K562 (cell line): ENCODE measurements around the gene GCN1. TPM values are rescaled to one million over a fixed set of nuclear protein-coding genes. Genes with fewer than 3 reads are reported as not detected.
A peak's percentile ranks its signal among the peaks of the same experiment; 100 is the strongest.

Experiments used
- ATAC-seq: fragments of 200-7000 bp; cut with Tn5 transposase; 3 replicates; pipeline ENCODE4 v1.9.1; 2020; ENCODE audit warnings: moderate library complexity
- BruUV-seq: library from RNA; stranded (reverse); fragments of 400-500 nt; replicated peaks from 2 replicates; lab custom pipeline; 2021; lab: Mats Ljungman, UMichigan
- CTCF ChIA-PET: fragments of 300-600 bp; formaldehyde crosslinking; extraction: SDS; loops from one replicate; lab custom pipeline; 2021; ENCODE audit warnings: low intra/inter-chr PET ratio; lab: Yijun Ruan, JAX
- POLR2A ChIA-PET: fragments of 300-600, 350-650 bp; sonication (Branson Sonifier 250); formaldehyde crosslinking; extraction: SDS; loops from one replicate; lab custom pipeline; 2021; ENCODE audit warnings: antibody characterized with exemption, inconsistent platforms; lab: Yijun Ruan, JAX
- DNase-seq, 4 experiments: peaks; one replicate each; pipeline versions ENCODE4 v3.0.0 to v3.0.0-alpha.2; 2011 to 2018; ENCODE audit warnings: low spot score in 3 of 4, mixed read lengths in 3 of 4; ENCODE audit errors: extremely low read depth in 1 of 4
- FAIRE-seq: peaks from 2 replicates; lab custom pipeline; 2011; peaks lifted over from hg19 to GRCh38; lab: Jason Lieb, UNC
- H2AFZ ChIP-seq: 2 replicates; pipeline ENCODE4 v1.6.0; 2011; ENCODE audit warnings: low read depth, low read length, control low read depth, inconsistent platforms
- H3K27ac ChIP-seq: fragments of 200-600 bp; 3 replicates; pipeline ENCODE4 v1.8.0; 2011; ENCODE audit warnings: low read depth, mild to moderate bottlenecking, control low read depth, inconsistent platforms, low read length, moderate library complexity, mixed read lengths; ENCODE audit errors: extremely low read depth
- H3K27me3 ChIP-seq, 2 experiments: fragments of 300-600 bp in 1 of 2; 2 replicates in 1 of 2; 3 replicates in 1 of 2; pipeline versions ENCODE4 v1.6.0 to v1.8.0; 2011; ENCODE audit warnings: inconsistent platforms in 2 of 2, low read length in 2 of 2, mild to moderate bottlenecking in 1 of 2, mixed read lengths in 1 of 2, moderate library complexity in 1 of 2; ENCODE audit not compliant: control insufficient read depth in 2 of 2, insufficient read depth in 2 of 2
- H3K36me3 ChIP-seq: fragments of 300-600 bp; 3 replicates; pipeline ENCODE4 v1.8.0; 2011; ENCODE audit warnings: mild to moderate bottlenecking, low read length, inconsistent platforms; ENCODE audit not compliant: control insufficient read depth, insufficient read depth
- H3K4me1 ChIP-seq, 2 experiments: fragments of 200-600 bp in 1 of 2; replicated peaks in 1 of 2; 2 replicates in 1 of 2; 3 replicates in 1 of 2; pipeline versions ENCODE4 v1.5.1 to v1.8.0; 2011; ENCODE audit warnings: inconsistent platforms in 2 of 2, low read length in 2 of 2, mild to moderate bottlenecking in 1 of 2, mixed read lengths in 1 of 2, moderate library complexity in 1 of 2; ENCODE audit not compliant: control insufficient read depth in 2 of 2, insufficient read depth in 2 of 2
- H3K4me2 ChIP-seq: 2 replicates; pipeline ENCODE4 v1.6.1; 2011; ENCODE audit warnings: low read length, control low read depth, inconsistent platforms, mixed read lengths; ENCODE audit not compliant: insufficient read depth
- H3K4me3 ChIP-seq: fragments of 200-600 bp; sonication (generic), shearing (Covaris generic); 2 replicates; pipeline ENCODE4 v1.5.1; 2016; ENCODE audit warnings: control low read depth, inconsistent platforms
- H3K79me2 ChIP-seq: fragments of 200-600 bp; 3 replicates; pipeline ENCODE4 v1.8.0; 2011; ENCODE audit warnings: low read length, inconsistent platforms; ENCODE audit not compliant: control insufficient read depth, insufficient read depth
- H3K9ac ChIP-seq, 2 experiments: 2 replicates each; pipeline versions ENCODE4 v1.6.0 to v1.6.1; 2011; ENCODE audit warnings: low read depth in 2 of 2, low read length in 2 of 2, control low read depth in 1 of 2, inconsistent platforms in 1 of 2, mild to moderate bottlenecking in 1 of 2, mixed read lengths in 1 of 2; ENCODE audit not compliant: insufficient read depth in 1 of 2
- H3K9me1 ChIP-seq: one replicate; pipeline ENCODE4 v1.6.0; 2011; ENCODE audit warnings: inconsistent platforms, mild to moderate bottlenecking, low read length, moderate library complexity; ENCODE audit not compliant: control insufficient read depth, insufficient read depth
- H3K9me3 ChIP-seq: replicated peaks from 2 replicates; pipeline ENCODE4 v1.5.1; 2011; ENCODE audit warnings: low read depth, low read length, inconsistent platforms; ENCODE audit not compliant: control insufficient read depth, insufficient read depth
- H4K20me1 ChIP-seq: replicated peaks from 2 replicates; pipeline ENCODE4 v1.6.1; 2011; ENCODE audit warnings: low read length, inconsistent platforms, mixed read lengths; ENCODE audit not compliant: control insufficient read depth, insufficient read depth
- CBFA2T3 ChIP-seq: fragments of 450-650 bp; IDR thresholded peaks from 2 replicates; pipeline ENCODE4 v1.6.1; 2017
- GABPB2 ChIP-seq: fragments of 250-450 bp; sonication (Bioruptor Pico); conservative IDR thresholded peaks from 2 replicates; pipeline ENCODE4 v1.5.1; 2021; ENCODE audit warnings: mild to moderate bottlenecking
- POLR2AphosphoS5 ChIP-seq: IDR thresholded peaks from 2 replicates; pipeline ENCODE4 v1.6.1; 2011; ENCODE audit warnings: mild to moderate bottlenecking, low read depth, low read length, moderate library complexity; ENCODE audit not compliant: control insufficient read depth, insufficient read depth
- POLR2G ChIP-seq: fragments of 200-400 bp; formaldehyde crosslinking; IDR thresholded peaks from 2 replicates; pipeline ENCODE4 v1.6.1; 2017; ENCODE audit warnings: low read depth, mild to moderate bottlenecking, antibody characterized with exemption, low read length, moderate library complexity
- RBFOX2 ChIP-seq: fragments of 200-400 bp; formaldehyde crosslinking; IDR thresholded peaks from 2 replicates; pipeline ENCODE4 v1.6.1; 2017; ENCODE audit warnings: low read depth, mild to moderate bottlenecking, low read length, moderate library complexity
- TAF7 ChIP-seq: fragments of 450-650 bp; IDR thresholded peaks from 2 replicates; pipeline ENCODE4 v1.6.1; 2016; ENCODE audit warnings: missing genetic modification characterization, missing compliant biosample characterization
- WGBS: fragments of 100-300 bp; shearing (Covaris generic); methylation state at CpG from one replicate; pipeline ENCODE4 v1.1.6; 2016; ENCODE audit warnings: low coverage, mixed read lengths; ENCODE audit not compliant: insufficient coverage; ENCODE audit errors: missing lambda C conversion rate; 5-methylcytosine and 5-hydroxymethylcytosine counted together
- in situ Hi-C: fragments of 300-500 bp; cut with MboI; formaldehyde crosslinking; loops from 4 replicates; pipeline ENCODE4 v1.15.0; 2018; ENCODE audit warnings: inconsistent platforms, mixed read lengths
- intact Hi-C: fragments of 100-400 bp; cut with micrococcal nuclease; formaldehyde crosslinking; loops from 2 replicates; pipeline ENCODE4 v1.14.2; 2022
- polyA plus RNA-seq, 8 experiments: library from polyadenylated mRNA; depleted of rRNA in 4 of 8; stranded (reverse) in 5 of 8; unstranded in 3 of 8; fragments of >200 nt; fragmentation: Nextera tagmentation in 2 of 8; fragmentation: Illumina TruSeq in 1 of 8; extraction: Ambion mirVana in 2 of 8; extraction: Trizol in 1 of 8; gene quantifications; 2 replicates each; pipeline versions ENCODE4 v1.2.1 to v1.2.3, GENCODE V29; 2011 to 2014; ENCODE audit warnings: inconsistent platforms in 1 of 8, missing spikeins in 1 of 8
- total RNA-seq, 7 experiments: library from RNA; depleted of rRNA in 6 of 7; stranded (reverse); fragments of >200 nt in 6 of 7; fragmentation: Illumina TruSeq in 2 of 7; extraction: Trizol in 2 of 7; gene quantifications; 2 replicates each; pipeline versions ENCODE4 v1.2.1 to v1.2.3, GENCODE V29; 2011 to 2021; ENCODE audit warnings: low replicate concordance in 1 of 7

Gene GCN1
- total and polyA plus RNA-seq, 9 of the 15 experiments (the other 6 are each of a cell fraction or from before 2014, with no cell fraction given): 11.9 to 190 (median 51.7) TPM

DNA sequence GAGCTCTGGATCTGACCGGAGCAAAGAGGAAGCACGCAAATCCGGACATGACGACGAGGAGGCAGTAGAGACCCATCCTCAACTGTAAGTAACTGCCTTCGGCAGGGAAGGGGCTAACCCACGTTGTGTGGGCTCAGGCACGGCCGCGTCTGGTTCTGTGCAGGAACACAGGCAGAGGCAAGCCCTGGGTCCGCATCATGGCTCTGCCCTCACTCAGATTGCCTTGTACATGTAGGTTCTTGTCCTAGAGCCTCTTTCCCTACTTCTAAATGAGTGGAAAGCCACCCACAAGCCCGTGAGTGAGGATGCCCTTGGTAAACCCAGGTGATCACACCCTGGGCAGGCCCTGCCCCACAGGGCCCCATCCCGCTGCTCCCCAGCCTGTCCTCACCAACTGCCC, 15.3 kb upstream of the GCN1 start:
- Histone ChIP-seq H3K27ac (no peak overlapping the region), H3K9me1 (no peaks in the 10 kb centered on the region), H3K27me3 (no peaks in the 10 kb centered on the region), H3K79me2 (no peaks in the 10 kb centered on the region), H3K4me3 (no peak overlapping the region), H2AFZ (no peak overlapping the region), H3K9me3 (0 out of 2 replicates have a peak, but pooled peaks cover 1% of the 10 kb centered on the region), H3K9ac (peak overlapping the region in 1 of 2 experiments; percentile 65; a peak in 1 of 4 replicates), H3K4me2 (no peak overlapping the region), H3K4me1 (peaks cover under 1 to 14% of the 10 kb centered on the region in 2 experiments; a peak in 3 of 5 replicates), H3K36me3 (peaks cover 68% of the 10 kb centered on the region; the same call in 2 of the 3 replicates), H4K20me1 (no peaks in the 10 kb centered on the region)
- DNase-seq (no peak), FAIRE-seq (no peak), ATAC-seq (no peak)
- BruUV-seq: no TSS peak
- in situ Hi-C loops (no loop called here), intact Hi-C loops (no loop called here)
- TF ChIP-seq TAF7 (no peak), RBFOX2 (0 out of 2 replicates have a peak, but pooled peaks have one; percentile 26), CBFA2T3 (no peak), GABPB2 (CRISPR knock-in tag) (no peak), POLR2G (0 out of 2 replicates have a peak, but pooled peaks have one; percentile 41), POLR2AphosphoS5 (no peak)
- 93% methylated on average over 11 of the region's 13 CpGs for WGBS
- ChIA-PET POLR2A (interaction anchor here (0.8 to 5.3 kb wide), 6 partner anchors 9 to 81 kb away, joined by 3 to 70 read pairs (median 4); partner anchors contain the start of genes RNU4-2 and RPLP0), CTCF (no interaction called here)
